Activated CD8-positive, alpha-beta memory T cell treated with anti-CD3 and anti-CD28 coated beads for 24 hours (primary cell): ENCODE data around the gene ETHE1.
A peak's percentile ranks its signal among the peaks of the same experiment; 100 is the strongest.

Experiments used
- DNase-seq: peaks from one replicate; pipeline ENCODE4 v3.0.0-alpha.2; 2020

The ETHE1 gene, protein sequence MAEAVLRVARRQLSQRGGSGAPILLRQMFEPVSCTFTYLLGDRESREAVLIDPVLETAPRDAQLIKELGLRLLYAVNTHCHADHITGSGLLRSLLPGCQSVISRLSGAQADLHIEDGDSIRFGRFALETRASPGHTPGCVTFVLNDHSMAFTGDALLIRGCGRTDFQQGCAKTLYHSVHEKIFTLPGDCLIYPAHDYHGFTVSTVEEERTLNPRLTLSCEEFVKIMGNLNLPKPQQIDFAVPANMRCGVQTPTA

DNA sequence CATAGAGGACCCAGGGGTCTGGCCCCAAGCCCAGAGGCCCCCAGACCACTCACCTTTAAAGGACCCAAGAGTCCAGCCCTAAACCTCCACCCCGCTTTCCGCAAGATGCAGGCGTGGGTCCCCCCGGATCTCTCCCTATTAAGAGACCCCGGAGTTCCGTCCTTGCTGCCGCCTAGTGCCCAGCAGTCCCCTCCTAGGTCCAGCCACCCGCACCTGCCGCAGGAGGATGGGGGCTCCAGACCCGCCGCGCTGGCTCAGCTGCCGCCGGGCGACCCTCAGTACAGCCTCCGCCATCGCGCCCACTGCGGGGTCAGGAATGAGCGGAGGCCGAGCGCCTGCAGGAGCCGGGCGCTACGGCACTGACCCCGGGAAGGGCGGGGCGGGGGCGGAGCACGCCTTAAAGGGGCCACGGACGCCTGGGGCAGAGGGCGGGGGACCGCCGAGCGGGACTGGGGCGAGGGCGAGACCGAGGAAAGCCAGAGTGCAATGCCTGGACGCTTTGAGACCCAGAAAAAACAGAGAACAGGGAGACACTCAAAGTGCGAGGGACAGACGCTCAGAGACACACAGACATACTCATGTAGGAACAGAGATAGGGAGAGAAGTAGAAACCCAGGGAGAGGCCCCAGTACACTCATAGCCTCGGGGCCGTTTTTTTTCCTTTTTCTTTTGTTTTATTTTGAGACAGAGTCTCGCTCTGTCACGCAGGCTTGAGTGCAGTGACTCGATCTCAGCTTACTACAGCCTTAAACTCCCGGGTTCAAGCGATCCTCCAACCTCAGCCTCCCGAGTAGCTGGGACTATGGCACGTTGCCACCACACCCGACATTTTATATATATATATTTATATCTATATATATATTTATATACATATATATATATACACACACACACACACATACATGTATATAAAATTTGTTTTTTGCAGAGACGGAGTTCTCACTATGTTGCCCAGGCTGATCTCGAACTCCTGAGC, at the start of gene ETHE1:
Gene ETHE1 (minus strand): TSS at position 318 of the 976 bp plus-strand sequence. CDS start 24 bp downstream, at position 294.
- DNase-seq: peak; percentile 91

DNA sequence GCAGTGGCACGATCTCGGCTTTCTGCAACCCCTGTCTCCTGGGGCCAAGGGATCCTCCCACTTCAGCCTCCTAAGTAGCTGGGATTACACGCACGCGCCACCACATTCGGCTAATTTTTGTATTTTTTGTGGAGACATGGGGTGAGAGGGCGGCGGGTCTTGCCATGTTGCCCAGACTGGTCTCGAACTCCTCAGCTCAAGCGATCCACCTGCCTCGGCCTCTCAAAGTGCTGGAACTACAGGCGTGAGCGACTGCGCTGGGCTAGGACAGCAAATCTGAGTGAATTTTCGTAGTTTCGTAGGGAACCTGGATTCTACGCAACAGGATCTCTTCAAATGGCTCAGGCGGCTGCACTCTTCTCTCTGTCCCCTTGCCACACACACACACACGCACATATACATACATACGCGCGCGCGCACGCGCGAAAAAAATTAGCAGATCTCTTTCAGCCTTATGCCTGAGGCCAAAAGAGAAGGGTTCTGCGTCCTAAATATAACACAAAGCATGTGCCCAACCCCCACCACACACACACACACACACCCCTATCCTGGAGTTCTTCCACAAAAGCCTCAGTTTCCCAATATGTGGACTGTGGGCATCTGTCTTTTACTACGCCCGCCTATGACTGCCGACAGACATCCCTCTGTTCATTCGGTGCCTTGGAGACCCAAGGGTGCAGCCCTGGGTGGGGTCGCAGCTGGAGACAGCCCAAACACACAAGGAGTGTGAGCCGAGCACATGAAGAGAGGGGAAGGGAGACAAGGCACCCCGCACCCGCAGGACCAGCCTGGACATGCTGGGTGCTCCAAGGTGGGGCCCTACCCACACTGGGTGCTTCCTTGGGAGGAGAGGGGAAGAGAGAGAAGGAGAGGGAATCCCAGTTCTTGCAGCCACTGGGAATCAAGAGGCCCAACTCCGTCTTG, 49.2 kb upstream of the ETHE1 start:
- peak; percentile 63 for DNase-seq

GRCh38 chr19:43575156-43575950, 48.4 kb upstream of the ETHE1 start, which contains the start of the genes PINLYP and XRCC1:
Gene PINLYP (plus strand): TSS chr19:43575801. CDS start chr19:43577192, 1,391 bp downstream.
Gene XRCC1 (minus strand): TSS chr19:43575527. CDS start chr19:43575458, 69 bp downstream.
- peak; percentile 94 for DNase-seq

DNA sequence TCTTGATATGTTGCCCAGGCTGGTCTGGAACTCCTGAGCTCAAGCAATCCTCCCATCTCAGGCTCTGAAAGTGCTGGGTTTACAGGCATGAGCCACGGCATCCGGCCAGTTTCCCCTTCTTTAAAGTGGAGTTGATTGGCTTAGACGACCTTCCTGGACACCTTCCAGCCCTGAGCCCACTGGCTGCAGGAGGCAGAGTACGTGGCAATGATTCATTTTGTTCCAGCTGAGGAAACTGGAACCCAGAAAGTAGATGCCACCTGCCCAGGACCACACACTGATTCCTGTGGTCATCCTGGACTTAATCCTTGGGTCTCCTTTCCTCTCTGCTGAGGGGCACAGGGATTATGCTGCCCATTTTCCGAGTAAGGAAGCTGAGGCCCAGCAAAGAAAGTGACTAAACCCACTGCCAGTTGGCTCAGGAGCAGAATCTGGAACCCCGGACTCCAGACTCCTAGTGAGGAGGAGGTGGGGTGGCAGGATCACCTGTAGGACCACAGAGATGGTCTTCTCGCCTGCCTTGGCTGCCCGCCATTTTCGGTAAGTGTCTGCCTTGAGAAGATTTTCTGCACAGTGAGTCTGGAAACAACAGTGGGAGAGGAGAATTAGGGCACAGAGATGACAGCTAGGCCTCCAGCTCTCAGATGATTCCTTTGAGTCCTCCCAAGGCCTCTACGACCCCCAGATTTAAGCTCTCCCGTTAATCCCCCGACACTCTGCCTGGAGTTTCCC, 47.6 kb upstream of the ETHE1 start:
- no peak for DNase-seq

GRCh38 chr19:43572171-43572588, 45.2 kb upstream of the ETHE1 start:
- no peak for DNase-seq

GRCh38 chr19:43570174-43570791, 43.3 kb upstream of the ETHE1 start:
- DNase-seq: no peak

DNA sequence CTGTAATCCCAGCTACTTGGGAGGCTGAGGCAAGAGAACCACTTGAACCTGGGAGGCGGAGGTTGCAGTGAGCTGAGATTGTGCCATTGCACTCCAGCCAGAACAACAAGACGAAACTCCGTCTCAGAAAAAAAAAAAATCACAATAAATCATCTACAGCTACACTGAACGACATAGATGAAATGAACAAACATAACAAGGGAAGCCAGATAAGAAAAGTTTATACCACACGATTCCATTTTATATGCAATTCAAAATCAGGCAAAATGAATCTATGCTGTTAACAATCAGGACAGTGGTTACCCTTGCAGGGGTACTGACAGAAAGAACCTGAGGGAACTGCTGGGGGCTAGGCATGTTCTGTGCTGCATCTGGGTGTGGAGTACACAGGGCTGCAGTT, 42.7 kb upstream of the ETHE1 start:
- no peak for DNase-seq

DNA sequence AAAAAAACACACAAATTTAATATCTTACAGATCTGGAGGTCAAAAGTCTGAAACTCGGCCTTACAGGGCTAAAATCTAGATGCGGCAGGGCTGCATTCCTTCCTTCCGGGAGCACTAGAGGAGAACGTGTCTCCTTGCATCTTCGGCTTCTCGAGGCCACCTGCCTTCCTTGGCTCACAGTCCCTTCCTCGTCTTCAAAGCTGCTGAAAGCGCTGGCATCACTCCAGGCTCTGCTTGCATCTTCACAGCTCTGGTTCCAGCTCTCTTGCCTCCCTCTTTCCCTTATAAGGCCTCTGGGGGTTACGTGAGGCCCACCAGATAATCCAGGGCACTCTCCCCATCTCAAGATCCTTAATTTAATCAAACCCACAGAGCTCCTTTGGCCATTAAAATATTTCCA, 37.8 kb upstream of the ETHE1 start:
- DNase-seq: no peak

GRCh38 chr19:43563816-43564457, 36.9 kb upstream of the ETHE1 start:
- no peak for DNase-seq

- peak; percentile 87 for DNase-seq
Observed at GRCh38 chr19:43562698-43563241, 35.8 kb upstream of the ETHE1 start.

DNA sequence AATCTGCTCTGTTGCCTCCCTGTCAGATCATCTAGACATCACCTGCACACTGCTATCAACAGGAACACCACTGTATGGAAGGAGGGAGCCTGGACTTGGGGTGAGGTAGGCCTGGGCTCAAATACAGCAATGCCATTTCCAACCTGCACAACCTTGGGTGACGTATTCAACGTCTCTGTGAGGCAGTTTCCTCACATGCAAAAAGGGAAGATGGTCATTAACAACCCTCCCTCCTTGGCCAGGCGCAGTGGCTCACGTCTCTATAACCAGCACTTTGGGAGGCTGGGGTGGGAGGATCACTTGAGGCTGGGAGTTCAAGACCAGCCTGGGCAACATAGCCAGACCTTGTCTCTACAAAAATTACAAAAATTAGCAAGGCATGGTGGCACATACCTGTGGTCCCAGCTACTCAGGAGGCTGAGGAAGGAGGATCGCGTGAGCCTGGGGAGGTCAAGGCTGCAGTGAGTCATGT, 35.3 kb upstream of the ETHE1 start:
- no peak for DNase-seq

DNA sequence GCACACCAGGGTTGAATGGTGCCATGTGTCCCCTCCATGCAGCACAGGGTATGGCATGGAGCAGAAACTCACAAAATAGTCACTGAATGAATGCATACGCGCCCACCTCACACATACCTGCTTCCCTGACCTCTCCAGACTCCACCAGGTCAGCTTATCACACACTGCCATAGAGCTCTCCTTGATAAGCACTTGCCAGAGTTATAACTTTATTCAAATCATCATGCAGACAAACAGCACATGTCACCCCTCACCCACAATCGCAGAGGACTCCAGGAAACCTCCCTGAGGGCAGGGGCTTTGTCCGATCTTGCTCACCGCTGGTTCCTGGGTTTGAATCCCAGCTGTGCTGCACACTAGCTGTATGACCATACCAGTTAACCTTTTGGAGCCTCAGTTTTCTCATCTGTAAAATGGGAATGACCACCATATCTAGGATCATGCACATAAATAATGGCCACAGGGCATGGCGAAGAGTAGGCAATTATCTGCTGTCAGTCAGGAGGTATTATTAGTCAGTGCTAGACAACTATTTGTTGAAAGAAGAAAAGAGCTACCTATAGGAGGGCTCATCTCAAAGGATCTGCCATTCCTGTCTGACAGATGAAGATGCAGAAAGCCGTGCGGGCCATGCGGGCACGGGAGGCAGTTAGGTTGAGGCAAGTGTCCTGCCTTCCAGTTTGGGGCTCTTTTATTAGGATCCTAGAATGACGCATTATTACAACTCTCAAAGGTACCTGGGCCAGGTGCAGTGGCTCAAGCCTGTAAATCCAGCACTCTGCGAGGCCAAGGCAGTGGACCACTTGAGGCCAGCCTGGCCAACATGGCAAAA, 34.4 kb upstream of the ETHE1 start:
- no peak for DNase-seq

DNA sequence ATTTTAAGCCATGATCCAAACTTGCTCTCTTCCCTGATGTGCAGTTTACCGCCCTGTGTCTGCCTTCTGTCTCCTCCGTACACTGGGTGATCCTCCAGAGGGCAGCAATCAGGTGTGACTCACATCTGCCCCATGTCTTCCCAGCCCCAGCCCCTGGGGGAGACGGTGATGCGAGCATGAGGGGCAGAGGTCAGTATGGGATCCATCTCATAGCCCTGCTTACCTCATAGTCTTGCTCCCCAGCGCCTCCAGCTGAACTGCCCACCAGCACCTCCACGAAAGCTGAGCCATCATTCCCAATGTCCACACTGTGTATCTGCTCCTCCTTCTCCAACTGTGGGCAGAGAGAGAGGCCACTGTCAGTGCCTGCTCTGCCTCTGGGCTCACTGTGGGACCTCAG, 33.7 kb upstream of the ETHE1 start:
- no peak for DNase-seq

DNA sequence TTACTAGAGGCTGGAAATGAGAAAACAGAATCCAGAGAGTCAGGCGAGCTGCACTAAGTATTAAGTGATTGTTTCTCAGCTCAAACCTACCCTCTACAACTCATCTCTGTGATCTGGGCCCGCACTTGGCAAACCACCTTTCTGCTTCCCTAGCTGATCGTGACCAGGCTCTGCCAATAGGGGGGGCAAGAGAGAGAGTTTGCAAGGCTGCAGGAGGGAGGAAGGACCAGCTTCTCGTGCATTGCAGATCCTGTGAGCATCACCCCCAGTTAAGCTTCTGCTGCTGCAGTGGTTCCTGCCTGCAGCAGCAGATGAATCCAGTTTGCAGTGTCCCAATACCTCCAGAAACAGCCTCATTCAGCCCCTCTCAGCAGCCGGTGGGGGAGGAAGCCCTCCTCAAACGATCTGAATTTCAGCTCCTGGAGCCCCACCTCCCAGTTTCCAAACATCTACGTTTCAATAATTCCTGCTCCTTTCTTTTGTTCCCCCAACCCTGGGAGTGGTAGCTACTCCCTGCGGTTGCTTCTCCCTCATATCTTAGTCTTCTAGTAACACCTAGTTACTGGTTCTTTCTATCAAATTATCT, 28.3 kb upstream of the ETHE1 start:
- peak; percentile 91 for DNase-seq

DNA sequence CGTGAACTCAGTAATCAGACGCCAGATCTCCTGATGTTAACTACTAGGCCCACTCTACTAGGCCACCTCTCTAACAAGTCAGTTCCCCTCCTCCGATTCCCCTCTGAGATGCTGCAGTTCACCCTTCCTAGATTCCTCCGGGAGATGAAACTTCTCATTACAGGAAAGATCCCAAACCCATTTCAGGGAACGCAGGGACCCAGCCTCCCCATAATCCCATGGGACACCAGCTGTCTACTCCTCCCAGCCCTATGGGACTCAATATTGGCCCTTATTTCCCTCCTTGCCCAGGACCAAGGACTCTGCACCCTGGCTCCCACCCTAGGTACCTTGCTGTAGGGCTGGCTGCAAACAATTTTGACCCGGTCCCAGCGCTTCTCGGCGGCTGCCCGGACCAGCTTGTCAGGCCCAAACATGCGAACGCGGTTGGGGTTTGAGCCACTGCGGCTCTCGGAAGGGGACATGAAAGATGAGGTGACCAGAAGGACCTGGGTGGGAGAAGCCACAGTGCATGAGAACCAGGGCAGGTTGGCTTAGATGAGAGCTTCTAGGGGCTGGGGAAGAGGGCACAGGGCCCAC, 27.4 kb upstream of the ETHE1 start:
- DNase-seq: no peak

DNA sequence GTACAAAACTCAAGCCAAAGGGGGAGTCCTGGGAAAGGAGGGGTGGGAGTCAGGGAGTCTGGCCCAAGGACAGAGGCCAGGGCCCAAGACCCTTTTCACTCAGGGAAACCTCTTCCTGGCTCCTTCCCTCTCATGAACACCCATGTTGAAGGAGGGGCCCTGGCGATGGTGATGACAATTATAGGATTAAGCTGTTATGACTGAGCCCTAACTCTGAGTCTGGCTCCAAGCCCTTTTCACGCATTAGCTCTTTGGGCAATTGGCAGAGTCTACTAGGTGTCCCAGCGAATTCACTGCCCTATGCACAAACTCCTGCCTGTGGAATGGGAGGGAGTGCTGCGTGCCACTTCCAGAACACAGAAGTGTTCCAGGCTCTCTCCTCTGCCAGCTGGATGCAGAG, 26.7 kb upstream of the ETHE1 start:
- DNase-seq: no peak

DNA sequence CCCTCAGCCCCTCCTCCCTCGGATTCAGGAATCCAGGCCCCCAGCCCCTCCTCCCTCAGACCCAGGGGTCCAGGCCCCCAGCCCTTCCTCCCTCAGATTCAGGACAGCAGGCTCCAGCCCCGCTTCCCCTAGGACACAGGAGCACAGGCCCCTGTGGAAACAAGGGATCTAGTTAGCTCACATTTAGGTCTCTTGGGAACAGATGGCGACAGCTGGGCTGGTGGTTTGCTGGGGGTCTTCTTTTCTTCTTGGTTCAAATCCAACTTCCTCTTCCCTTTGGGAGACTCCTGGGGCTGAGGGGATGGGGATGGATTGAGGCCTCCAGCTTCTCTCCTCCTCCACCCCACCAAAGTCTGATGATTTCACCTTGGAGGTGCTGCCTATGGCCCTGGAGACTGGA, 25.6 kb upstream of the ETHE1 start:
- DNase-seq: no peak

DNA sequence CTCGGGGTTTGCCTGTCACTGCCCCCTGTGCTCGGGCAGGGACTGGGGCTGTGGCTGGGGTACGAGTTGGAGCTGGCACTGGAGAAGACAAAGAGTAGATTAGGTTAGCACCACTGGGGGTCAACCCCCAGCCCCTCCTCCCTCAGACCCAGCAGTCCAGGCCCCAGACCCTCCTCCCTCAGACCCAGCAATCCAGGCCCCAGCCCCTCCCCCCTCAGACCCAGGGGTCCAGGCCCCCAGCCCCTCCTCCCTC, 25.1 kb upstream of the ETHE1 start:
- DNase-seq: no peak
